GM18870 (cell line): Measurements from ENCODE around the gene PTPRG.
A peak's percentile ranks its signal among the peaks of the same experiment; 100 is the strongest.
"Not testable (repeated sequence)": the region's sequence is repeated elsewhere in the genome, so short reads cannot be mapped to it uniquely, and the experiment has no call there.

Source experiments
- ATAC-seq: cut with Tn5 transposase; IDR thresholded peaks from one replicate; pipeline ENCODE4 v1.9.1; 2021; ENCODE audit warnings: moderate library complexity; ENCODE audit not compliant: unreplicated experiment

The PTPRG gene

GRCh38 chr3:61561374-61562041 is at the start of gene PTPRG:
PTPRG (plus strand) TSS chr3:61561571; CDS start chr3:61562288, 717 bp downstream.
- no peak for ATAC-seq

- ATAC-seq: peak; percentile 45
Observed at GRCh38 chr3:61518590-61518989, 42.8 kb upstream of the PTPRG start.

GRCh38 chr3:61520966-61521628 is 40.3 kb upstream of the PTPRG start:
- peak; percentile 98 for ATAC-seq

GRCh38 chr3:61522060-61522459 is 39.3 kb upstream of the PTPRG start:
- ATAC-seq: no peak

- ATAC-seq: no peak
Observed at GRCh38 chr3:61522626-61523025, 38.7 kb upstream of the PTPRG start.

- ATAC-seq: no peak
Observed at GRCh38 chr3:61524933-61525332, 36.4 kb upstream of the PTPRG start.

- no peak for ATAC-seq
Observed at GRCh38 chr3:61526308-61526707, 35.1 kb upstream of the PTPRG start.

- ATAC-seq: no peak
Observed at GRCh38 chr3:61527011-61527410, 34.4 kb upstream of the PTPRG start.

GRCh38 chr3:61530355-61530754 is 31.0 kb upstream of the PTPRG start:
- no peak for ATAC-seq

GRCh38 chr3:61531528-61531927 is 29.8 kb upstream of the PTPRG start:
- no peak for ATAC-seq

- no peak for ATAC-seq
Observed at GRCh38 chr3:61532739-61533500, 28.5 kb upstream of the PTPRG start.

GRCh38 chr3:61535826-61536225 is 25.5 kb upstream of the PTPRG start:
- ATAC-seq: no peak

- no peak for ATAC-seq
Observed at GRCh38 chr3:61537366-61537765, 24.0 kb upstream of the PTPRG start.

- no peak for ATAC-seq
Observed at GRCh38 chr3:61538486-61538885, 22.9 kb upstream of the PTPRG start.

GRCh38 chr3:61541694-61542093 is 19.7 kb upstream of the PTPRG start:
- no peak for ATAC-seq

- no peak for ATAC-seq
Observed at GRCh38 chr3:61545716-61546115, 15.7 kb upstream of the PTPRG start.

- no peak for ATAC-seq
Observed at GRCh38 chr3:61547625-61548024, 13.7 kb upstream of the PTPRG start.

GRCh38 chr3:61552704-61553103 is 8.7 kb upstream of the PTPRG start:
- ATAC-seq: not testable (repeated sequence)

- no peak for ATAC-seq
Observed at GRCh38 chr3:61559136-61559731, 2.1 kb upstream of the PTPRG start.

GRCh38 chr3:61560517-61561373 is 626 bp upstream of the PTPRG start:
- ATAC-seq: no peak
